Heart left ventricle (tissue), 13 donors: Measurements from ENCODE around the gene TMEM91.

Experiments
- CTCF ChIP-seq, 12 donors: fragments of 200-600 bp; sonication (generic) in 4 of 12; IDR thresholded peaks; one replicate each; pipeline versions ENCODE4 v1.5.0 to v1.8.0; 2018 to 2022; ENCODE audit warnings: antibody characterized with exemption in 12 of 12, mild to moderate bottlenecking in 5 of 12
- POLR2A ChIP-seq, 2 donors: fragments of 450-650 bp; IDR thresholded peaks; one replicate each; pipeline ENCODE4 v1.6.1; 2017; ENCODE audit warnings: antibody characterized with exemption in 2 of 2, mild to moderate bottlenecking in 2 of 2, moderate library complexity in 2 of 2
- donor health status: ischemic (EF 13 %, LVEDD 7.1; RV severe dilation, severe dysfunction).
- donor health status: DM: no; HTN: yes; CAD: no.
- donor health status: DM: no; HTN: no; CAD: no.
- donor health status: ischemic (EF 25% LVEDD 6.9; RV normal size, moderate dysfunction).
- donor health status: ischemic (EF 25% LVEDD 5.7; RV mildly dilated, moderate dysfunction).
- donor health status: ischemic (EF 35%, LVEDD 5.7; RV mildly dilated, moderate dysfunction).
- donor health status: nonischemic (EF 11% LVEDD 7.7; RV severe dilation, severe dysfunction).
- donor health status: DM: yes; HTN: yes; CAD: no.
- donor health status: PGD.
- donor health status: ischemic (EF 29% LVEDD 5.4; RV normal size, mild dysfunction).
- donor health status: nonischemic (EF 23%, LVEDD 6.1; RV moderate dilation, normal function).

GRCh38 chr19:41363371-41363752 is 13.0 kb upstream of the TMEM91 start:
- TF ChIP-seq POLR2A (IDR thresholded peaks at IDR 0.05) (no peak), CTCF (IDR thresholded peaks at IDR 0.05) (no peak)
